ENCODE measurements around the gene HHEX.

DNA sequence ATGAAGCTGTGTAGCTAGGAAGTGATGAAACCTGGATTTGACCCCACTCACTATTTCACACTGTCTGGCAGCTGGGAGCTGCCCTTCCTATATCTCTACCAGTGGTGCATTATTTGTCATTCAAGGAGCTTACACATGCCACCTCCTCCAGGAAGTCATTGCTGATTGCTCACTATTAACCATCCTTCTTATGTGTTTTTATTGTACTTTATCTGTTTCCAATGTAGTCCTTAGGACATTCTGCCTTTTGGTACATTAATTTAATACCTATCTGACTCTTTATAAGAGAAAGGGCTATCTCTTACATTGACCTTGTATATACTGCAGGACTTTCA is 31.0 kb downstream of the HHEX start:
- TF ChIP-seq, protein P1, sequence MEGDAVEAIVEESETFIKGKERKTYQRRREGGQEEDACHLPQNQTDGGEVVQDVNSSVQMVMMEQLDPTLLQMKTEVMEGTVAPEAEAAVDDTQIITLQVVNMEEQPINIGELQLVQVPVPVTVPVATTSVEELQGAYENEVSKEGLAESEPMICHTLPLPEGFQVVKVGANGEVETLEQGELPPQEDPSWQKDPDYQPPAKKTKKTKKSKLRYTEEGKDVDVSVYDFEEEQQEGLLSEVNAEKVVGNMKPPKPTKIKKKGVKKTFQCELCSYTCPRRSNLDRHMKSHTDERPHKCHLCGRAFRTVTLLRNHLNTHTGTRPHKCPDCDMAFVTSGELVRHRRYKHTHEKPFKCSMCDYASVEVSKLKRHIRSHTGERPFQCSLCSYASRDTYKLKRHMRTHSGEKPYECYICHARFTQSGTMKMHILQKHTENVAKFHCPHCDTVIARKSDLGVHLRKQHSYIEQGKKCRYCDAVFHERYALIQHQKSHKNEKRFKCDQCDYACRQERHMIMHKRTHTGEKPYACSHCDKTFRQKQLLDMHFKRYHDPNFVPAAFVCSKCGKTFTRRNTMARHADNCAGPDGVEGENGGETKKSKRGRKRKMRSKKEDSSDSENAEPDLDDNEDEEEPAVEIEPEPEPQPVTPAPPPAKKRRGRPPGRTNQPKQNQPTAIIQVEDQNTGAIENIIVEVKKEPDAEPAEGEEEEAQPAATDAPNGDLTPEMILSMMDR (IDR thresholded peaks at IDR 0.05 in 8 of 11, conservative IDR thresholded peaks at IDR 0.05 in 3 of 11), result no peak
- TF ChIP-seq POLR2A (IDR thresholded peaks at IDR 0.05), result no peak
- TF ChIP-seq POLR2AphosphoS5 (IDR thresholded peaks at IDR 0.05), result no peak

Data from spleen (tissue), 7 donors.